ENCODE measurements around the gene MYOCOS. TPM values are rescaled to one million over a fixed set of nuclear protein-coding genes. Genes with fewer than 3 reads are reported as not detected.

The MYOCOS gene
- total and polyA plus RNA-seq, 9 of the 15 experiments (the other 6 are each of a cell fraction or from before 2014, with no cell fraction given): 0.07 TPM; not detected in 7

- TF ChIP-seq ZNF444 (CRISPR knock-in tag; IDR thresholded peaks at IDR 0.05): no peak
- TF ChIP-seq ZNF232 (CRISPR knock-in tag; IDR thresholded peaks at IDR 0.05): no peak
- no peak for TF ChIP-seq FOXM1 (IDR thresholded peaks at IDR 0.05; ENCODE audit: low read depth)
- TF ChIP-seq FOXM1 (CRISPR knock-in tag; IDR thresholded peaks at IDR 0.05; ENCODE audit: low read depth): no peak
- TF ChIP-seq PHTF2 (CRISPR knock-in tag; IDR thresholded peaks at IDR 0.05): no peak
- no peak for TF ChIP-seq ZFP36 (IDR thresholded peaks at IDR 0.05; ENCODE audit: low read depth, low read length, partially characterized antibody)
Measured at GRCh38 chr1:171674431-171675405, 52.7 kb downstream of the MYOCOS start (continued).

Other genes starting within 250 kb of the MYOCOS start
- gene PRRC2C, start 136.7 kb upstream of the MYOCOS start, total RNA-seq (2014; rRNA removed): 69.5 and 76.7 TPM in 2 replicates
- 89.2 and 102 TPM in 2 replicates for gene PRRC2C, start 136.7 kb upstream of the MYOCOS start, total RNA-seq (2014; rRNA removed; fragmentation: Illumina TruSeq; extraction: Trizol)
- 105 and 107 TPM in 2 replicates for gene PRRC2C, start 136.7 kb upstream of the MYOCOS start, total RNA-seq (2015; rRNA removed; fragmentation: Illumina TruSeq; extraction: Trizol)
- 218 and 237 TPM in 2 replicates for gene PRRC2C, start 136.7 kb upstream of the MYOCOS start, total RNA-seq (2021)
- 101 and 108 TPM in 2 replicates for gene PRRC2C, start 136.7 kb upstream of the MYOCOS start, polyA plus RNA-seq (2011; rRNA removed)
- gene PRRC2C, start 136.7 kb upstream of the MYOCOS start, polyA plus RNA-seq (2014; fragmentation: Illumina TruSeq; extraction: Trizol): 164 and 206 TPM in 2 replicates
- 10 to 100 TPM; 61.9 to 93.0 TPM for gene PRRC2C, start 136.7 kb upstream of the MYOCOS start, polyA plus RNA-seq (2014; fragmentation: Nextera tagmentation; extraction: Ambion mirVana)
- 108 and 114 TPM in 2 replicates for gene PRRC2C, start 136.7 kb upstream of the MYOCOS start, polyA plus RNA-seq (2014; rRNA removed)
- gene MYOC, start 30.4 kb downstream of the MYOCOS start, total RNA-seq (2014; rRNA removed): not detected in 2 replicates
- gene MYOC, start 30.4 kb downstream of the MYOCOS start, total RNA-seq (2014; rRNA removed; fragmentation: Illumina TruSeq; extraction: Trizol): not detected in 2 replicates
- not detected in 2 replicates for gene MYOC, start 30.4 kb downstream of the MYOCOS start, total RNA-seq (2015; rRNA removed; fragmentation: Illumina TruSeq; extraction: Trizol)
- gene MYOC, start 30.4 kb downstream of the MYOCOS start, total RNA-seq (2021): not detected in 2 replicates
- not detected in 2 replicates for gene MYOC, start 30.4 kb downstream of the MYOCOS start, polyA plus RNA-seq (2011; rRNA removed)
- gene MYOC, start 30.4 kb downstream of the MYOCOS start, polyA plus RNA-seq (2014; fragmentation: Illumina TruSeq; extraction: Trizol): not detected in 2 replicates
- not detected for gene MYOC, start 30.4 kb downstream of the MYOCOS start, polyA plus RNA-seq (2014; fragmentation: Nextera tagmentation; extraction: Ambion mirVana)
- not detected in 2 replicates for gene MYOC, start 30.4 kb downstream of the MYOCOS start, polyA plus RNA-seq (2014; rRNA removed)
- gene VAMP4, start 119.8 kb downstream of the MYOCOS start, total RNA-seq (2014; rRNA removed): 5.1 and 6.5 TPM in 2 replicates
- gene VAMP4, start 119.8 kb downstream of the MYOCOS start, total RNA-seq (2014; rRNA removed; fragmentation: Illumina TruSeq; extraction: Trizol): 12.3 and 14.7 TPM in 2 replicates
- 10.0 and 11.1 TPM in 2 replicates for gene VAMP4, start 119.8 kb downstream of the MYOCOS start, total RNA-seq (2015; rRNA removed; fragmentation: Illumina TruSeq; extraction: Trizol)
- 12.3 and 13.7 TPM in 2 replicates for gene VAMP4, start 119.8 kb downstream of the MYOCOS start, total RNA-seq (2021)
- 12.5 and 21.4 TPM in 2 replicates for gene VAMP4, start 119.8 kb downstream of the MYOCOS start, polyA plus RNA-seq (2011; rRNA removed)
- 12.4 and 14.0 TPM in 2 replicates for gene VAMP4, start 119.8 kb downstream of the MYOCOS start, polyA plus RNA-seq (2014; fragmentation: Illumina TruSeq; extraction: Trizol)
- gene VAMP4, start 119.8 kb downstream of the MYOCOS start, polyA plus RNA-seq (2014; fragmentation: Nextera tagmentation; extraction: Ambion mirVana): 1 to 10 TPM; 3.3 to 4.1 TPM
- 11.4 and 11.9 TPM in 2 replicates for gene VAMP4, start 119.8 kb downstream of the MYOCOS start, polyA plus RNA-seq (2014; rRNA removed)
- 49.3 and 65.1 TPM in 2 replicates for gene METTL13, start 159.4 kb downstream of the MYOCOS start, total RNA-seq (2014; rRNA removed)
- 46.2 and 51.9 TPM in 2 replicates for gene METTL13, start 159.4 kb downstream of the MYOCOS start, total RNA-seq (2014; rRNA removed; fragmentation: Illumina TruSeq; extraction: Trizol)
- gene METTL13, start 159.4 kb downstream of the MYOCOS start, total RNA-seq (2015; rRNA removed; fragmentation: Illumina TruSeq; extraction: Trizol): 50.5 and 54.9 TPM in 2 replicates
- gene METTL13, start 159.4 kb downstream of the MYOCOS start, total RNA-seq (2021): 54.9 and 62.0 TPM in 2 replicates
- 53.5 and 70.9 TPM in 2 replicates for gene METTL13, start 159.4 kb downstream of the MYOCOS start, polyA plus RNA-seq (2011; rRNA removed)
- gene METTL13, start 159.4 kb downstream of the MYOCOS start, polyA plus RNA-seq (2014; fragmentation: Illumina TruSeq; extraction: Trizol): 61.3 and 78.9 TPM in 2 replicates
- gene METTL13, start 159.4 kb downstream of the MYOCOS start, polyA plus RNA-seq (2014; fragmentation: Nextera tagmentation; extraction: Ambion mirVana): 10 to 100 TPM; 18.9 to 23.4 TPM
- 55.2 and 59.7 TPM in 2 replicates for gene METTL13, start 159.4 kb downstream of the MYOCOS start, polyA plus RNA-seq (2014; rRNA removed)
- 0.33 TPM in 1 of 2 replicates, not detected in the other for gene DNM3, start 219.3 kb downstream of the MYOCOS start, total RNA-seq (2014; rRNA removed)
- 0.36 and 0.38 TPM in 2 replicates for gene DNM3, start 219.3 kb downstream of the MYOCOS start, total RNA-seq (2014; rRNA removed; fragmentation: Illumina TruSeq; extraction: Trizol)
- 0.29 and 0.30 TPM in 2 replicates for gene DNM3, start 219.3 kb downstream of the MYOCOS start, total RNA-seq (2015; rRNA removed; fragmentation: Illumina TruSeq; extraction: Trizol)
- gene DNM3, start 219.3 kb downstream of the MYOCOS start, total RNA-seq (2021): 0.16 and 0.29 TPM in 2 replicates
- 0.11 and 0.21 TPM in 2 replicates for gene DNM3, start 219.3 kb downstream of the MYOCOS start, polyA plus RNA-seq (2011; rRNA removed)
- 0.11 and 0.24 TPM in 2 replicates for gene DNM3, start 219.3 kb downstream of the MYOCOS start, polyA plus RNA-seq (2014; fragmentation: Illumina TruSeq; extraction: Trizol)
- under 1 TPM; 0.10 to 0.17 TPM for gene DNM3, start 219.3 kb downstream of the MYOCOS start, polyA plus RNA-seq (2014; fragmentation: Nextera tagmentation; extraction: Ambion mirVana)
- gene DNM3, start 219.3 kb downstream of the MYOCOS start, polyA plus RNA-seq (2014; rRNA removed): 0.08 and 0.32 TPM in 2 replicates